NCI-H2196 treated with DMSO at 0.1 percent for 48 hours (cell line): ENCODE results near the gene ARHGAP32.

Experiments
- DNase-seq: peaks from one replicate; lab custom pipeline; 2025; ENCODE audit not compliant: unreplicated experiment; lab: John Stamatoyannopoulos, UW

ARHGAP32 gene

GRCh38 chr11:128917144-128917724 is 274.9 kb downstream of the ARHGAP32 start:
- DNase-seq, result no peak

- no peak for DNase-seq
Observed at GRCh38 chr11:128916681-128917080, 275.4 kb downstream of the ARHGAP32 start.

GRCh38 chr11:128916037-128916572 is 276.0 kb downstream of the ARHGAP32 start:
- DNase-seq, result no peak

- DNase-seq, result no peak
Observed at GRCh38 chr11:128915149-128915521, 277.0 kb downstream of the ARHGAP32 start.
